Measurements from ENCODE around the gene DNAJC11.

GRCh38 chr1:6726253-6726652, 24.6 kb upstream of the DNAJC11 start:
- TF ChIP-seq CTCF (IDR thresholded peaks at IDR 0.05) = no peak
- TF ChIP-seq POLR2A (IDR thresholded peaks at IDR 0.05) = no peak
